CD14-positive monocyte (primary cell): ENCODE results near the gene WTIP. TPM values are rescaled to one million over a fixed set of nuclear protein-coding genes. Genes with fewer than 3 reads are reported as not detected.
"Not testable (repeated sequence)": the region's sequence is repeated elsewhere in the genome, so short reads cannot be mapped to it uniquely, and the experiment has no call there.

ENCODE experiments used
- DNase-seq, 3 donors: peaks; one replicate each; pipeline ENCODE4 v3.0.0-alpha.2; 2011 to 2022
- H2AFZ ChIP-seq: 2 replicates; pipeline ENCODE4 v1.6.0; 2012; ENCODE audit warnings: mild to moderate bottlenecking, low read depth, low read length, inconsistent platforms; ENCODE audit not compliant: insufficient read depth, poor library complexity, severe bottlenecking
- H3K27ac ChIP-seq, 2 donors: 1 replicate in 1 of 2; 2 replicates in 1 of 2; pipeline ENCODE4 v1.5.1; 2012 to 2013; ENCODE audit warnings: low read length in 2 of 2, control low read depth in 1 of 2, inconsistent platforms in 1 of 2, low read depth in 1 of 2, mild to moderate bottlenecking in 1 of 2
- H3K27me3 ChIP-seq, 2 donors: one replicate each; pipeline versions ENCODE4 v1.6.0 to v1.6.1; 2011 to 2013; ENCODE audit warnings: low read length in 2 of 2; ENCODE audit not compliant: control insufficient read depth in 2 of 2, insufficient read depth in 2 of 2
- H3K36me3 ChIP-seq, 2 donors: replicated peaks in 1 of 2; 1 replicate in 1 of 2; 2 replicates in 1 of 2; pipeline versions ENCODE4 v1.5.1 to v1.6.1; 2012 to 2013; ENCODE audit warnings: low read length in 2 of 2, control low read depth in 1 of 2, inconsistent platforms in 1 of 2, mild to moderate bottlenecking in 1 of 2; ENCODE audit not compliant: insufficient read depth in 2 of 2, control insufficient read depth in 1 of 2
- H3K4me1 ChIP-seq, 2 donors: 1 replicate in 1 of 2; 2 replicates in 1 of 2; pipeline versions ENCODE4 v1.5.1 to v1.6.1; 2012 to 2013; ENCODE audit warnings: low read length in 2 of 2, control low read depth in 1 of 2, inconsistent platforms in 1 of 2, mild to moderate bottlenecking in 1 of 2, moderate library complexity in 1 of 2; ENCODE audit not compliant: insufficient read depth in 2 of 2, control insufficient read depth in 1 of 2
- H3K4me2 ChIP-seq: replicated peaks from 2 replicates; pipeline ENCODE3; 2012; ENCODE audit warnings: low read length, moderate library complexity, mild to moderate bottlenecking; ENCODE audit not compliant: poor library complexity, severe bottlenecking; ENCODE audit errors: extremely low read depth
- H3K4me3 ChIP-seq, 3 experiments: fragments of 200-600 bp in 1 of 3; sonication (generic) in 1 of 3; replicated peaks in 1 of 3; 1 replicate in 2 of 3; 2 replicates in 1 of 3; pipeline ENCODE4 v1.5.1; 2011 to 2013; ENCODE audit warnings: low read length in 3 of 3, mild to moderate bottlenecking in 3 of 3, control low read depth in 2 of 3, low read depth in 2 of 3, inconsistent platforms in 1 of 3, moderate library complexity in 1 of 3
- H3K79me2 ChIP-seq: 2 replicates; pipeline ENCODE4 v1.6.0; 2012; ENCODE audit warnings: mild to moderate bottlenecking, control low read depth, inconsistent platforms, low read length, moderate library complexity; ENCODE audit not compliant: insufficient read depth
- H3K9ac ChIP-seq: 2 replicates; pipeline ENCODE4 v1.6.0; 2017; ENCODE audit warnings: low read length, mild to moderate bottlenecking; ENCODE audit not compliant: insufficient read depth, poor library complexity, severe bottlenecking
- H3K9me3 ChIP-seq, 2 donors: replicated peaks in 1 of 2; 1 replicate in 1 of 2; 2 replicates in 1 of 2; pipeline versions ENCODE4 v1.5.1 to v1.6.1; 2012 to 2013; ENCODE audit warnings: low read length in 2 of 2, control low read depth in 1 of 2; ENCODE audit not compliant: control insufficient read depth in 1 of 2, insufficient read depth in 1 of 2
- H4K20me1 ChIP-seq: 2 replicates; pipeline ENCODE4 v1.6.0; 2012; ENCODE audit warnings: mild to moderate bottlenecking, low read length, control low read depth, moderate library complexity; ENCODE audit not compliant: insufficient read depth
- H3K27ac Mint-ChIP-seq, 7 donors: one replicate each; pipeline ENCODE4 v1.8.0; 2020; ENCODE audit warnings: mild to moderate bottlenecking in 7 of 7, mixed read lengths in 7 of 7, moderate library complexity in 6 of 7, inconsistent platforms in 2 of 7
- H3K27me3 Mint-ChIP-seq, 3 donors: one replicate each; pipeline ENCODE4 v1.8.0; 2021 to 2022; ENCODE audit warnings: low read depth in 3 of 3, mild to moderate bottlenecking in 3 of 3, mixed read lengths in 3 of 3, moderate library complexity in 3 of 3, inconsistent platforms in 1 of 3
- H3K36me3 Mint-ChIP-seq, 2 donors: one replicate each; pipeline ENCODE4 v1.8.0; 2020; ENCODE audit warnings: mixed read lengths in 2 of 2, inconsistent platforms in 1 of 2, mild to moderate bottlenecking in 1 of 2
- H3K4me1 Mint-ChIP-seq: one replicate; pipeline ENCODE4 v1.8.0; 2020; ENCODE audit warnings: mild to moderate bottlenecking, mixed read lengths
- H3K4me3 Mint-ChIP-seq, 2 donors: one replicate each; pipeline ENCODE4 v1.8.0; 2020; ENCODE audit warnings: mild to moderate bottlenecking in 2 of 2, mixed read lengths in 2 of 2, moderate library complexity in 1 of 2
- H3K9me3 Mint-ChIP-seq, 7 donors: one replicate each; pipeline ENCODE4 v1.8.0; 2020 to 2022; ENCODE audit warnings: mixed read lengths in 7 of 7, mild to moderate bottlenecking in 6 of 7, moderate library complexity in 6 of 7, inconsistent platforms in 2 of 7
- WGBS: methylation state at CpG from one replicate; pipeline ENCODE4 v1.1.5; 2013; ENCODE audit warnings: missing lambda C conversion rate; ENCODE audit not compliant: insufficient coverage; 5-methylcytosine and 5-hydroxymethylcytosine counted together
- intact Hi-C, 2 donors: fragments of 100-400 bp; cut with micrococcal nuclease; formaldehyde crosslinking; loops; one replicate each; pipeline versions ENCODE4 v1.15.0 to v1.15.1; 2023
- polyA plus RNA-seq, 3 donors: library from polyadenylated mRNA; depleted of rRNA in 1 of 3; unstranded in 2 of 3; stranded (reverse) in 1 of 3; fragments of 300-500 nt in 2 of 3; fragments of >200 nt in 1 of 3; fragmentation: Illumina TruSeq in 2 of 3; gene quantifications; 1 replicate in 2 of 3; 2 replicates in 1 of 3; pipeline ENCODE4 v1.2.3, GENCODE V29; 2012 to 2021
- TF ChIP-seq, protein P1 (sequence below): fragments of 200-600 bp; IDR thresholded peaks from one replicate; pipeline ENCODE4 v1.8.0; 2022; ENCODE audit warnings: antibody characterized with exemption, mild to moderate bottlenecking

The WTIP gene
- polyA plus RNA-seq, 3 donors = 0.11 TPM; not detected in 2

DNA sequence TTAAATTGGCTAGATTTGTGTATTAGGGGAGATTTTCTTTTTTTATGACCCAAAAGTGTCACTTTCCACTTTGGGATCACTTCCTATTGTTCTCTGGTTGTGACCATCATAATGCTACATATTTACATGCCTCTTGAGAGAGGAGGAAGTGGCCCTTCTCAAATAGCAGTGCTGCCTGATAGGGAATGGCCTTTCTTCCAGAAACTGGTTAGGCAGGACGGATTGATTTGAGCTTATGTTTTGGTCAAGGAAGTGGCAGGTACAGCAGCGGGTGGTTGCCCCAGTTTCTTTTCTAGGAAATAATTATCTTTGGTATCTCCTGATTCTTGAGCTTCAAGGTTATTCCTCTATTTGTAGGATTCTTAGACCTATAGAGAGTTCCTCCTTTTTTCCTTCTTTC lies 21.9 kb upstream of the WTIP start:
- H3K9me3 ChIP-seq = no peaks in the 10 kb centered on the region
- H3K4me1 ChIP-seq = no peaks in the 10 kb centered on the region
- H3K4me2 ChIP-seq = no peak overlapping the region
- Mint-ChIP-seq H3K4me3 (no peak overlapping the region), H3K4me1 (no peaks in the 10 kb centered on the region), H3K9me3 (no peaks in the 10 kb centered on the region), H3K36me3 (peaks cover 77 to 94% of the 10 kb centered on the region in 2 donors), H3K27ac (peak overlapping the region in 1 of 7 donors; percentile 21), H3K27me3 (no peaks in the 10 kb centered on the region)
- intact Hi-C loops = no loop called here
- no peak for DNase-seq
- H3K4me3 ChIP-seq = no peak overlapping the region
- no peaks in the 10 kb centered on the region for H3K27me3 ChIP-seq
- H2AFZ ChIP-seq = no peak overlapping the region
- no peaks in the 10 kb centered on the region for H4K20me1 ChIP-seq
- TF ChIP-seq, protein P1, sequence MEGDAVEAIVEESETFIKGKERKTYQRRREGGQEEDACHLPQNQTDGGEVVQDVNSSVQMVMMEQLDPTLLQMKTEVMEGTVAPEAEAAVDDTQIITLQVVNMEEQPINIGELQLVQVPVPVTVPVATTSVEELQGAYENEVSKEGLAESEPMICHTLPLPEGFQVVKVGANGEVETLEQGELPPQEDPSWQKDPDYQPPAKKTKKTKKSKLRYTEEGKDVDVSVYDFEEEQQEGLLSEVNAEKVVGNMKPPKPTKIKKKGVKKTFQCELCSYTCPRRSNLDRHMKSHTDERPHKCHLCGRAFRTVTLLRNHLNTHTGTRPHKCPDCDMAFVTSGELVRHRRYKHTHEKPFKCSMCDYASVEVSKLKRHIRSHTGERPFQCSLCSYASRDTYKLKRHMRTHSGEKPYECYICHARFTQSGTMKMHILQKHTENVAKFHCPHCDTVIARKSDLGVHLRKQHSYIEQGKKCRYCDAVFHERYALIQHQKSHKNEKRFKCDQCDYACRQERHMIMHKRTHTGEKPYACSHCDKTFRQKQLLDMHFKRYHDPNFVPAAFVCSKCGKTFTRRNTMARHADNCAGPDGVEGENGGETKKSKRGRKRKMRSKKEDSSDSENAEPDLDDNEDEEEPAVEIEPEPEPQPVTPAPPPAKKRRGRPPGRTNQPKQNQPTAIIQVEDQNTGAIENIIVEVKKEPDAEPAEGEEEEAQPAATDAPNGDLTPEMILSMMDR = no peak
- H3K79me2 ChIP-seq = peaks cover 5% of the 10 kb centered on the region
- no peak overlapping the region for H3K9ac ChIP-seq
- WGBS = no CpG with 5 or more reads among the region's 2 CpGs
- peaks cover 86 to 96% of the 10 kb centered on the region in 2 donors for H3K36me3 ChIP-seq
- no peak overlapping the region for H3K27ac ChIP-seq

DNA sequence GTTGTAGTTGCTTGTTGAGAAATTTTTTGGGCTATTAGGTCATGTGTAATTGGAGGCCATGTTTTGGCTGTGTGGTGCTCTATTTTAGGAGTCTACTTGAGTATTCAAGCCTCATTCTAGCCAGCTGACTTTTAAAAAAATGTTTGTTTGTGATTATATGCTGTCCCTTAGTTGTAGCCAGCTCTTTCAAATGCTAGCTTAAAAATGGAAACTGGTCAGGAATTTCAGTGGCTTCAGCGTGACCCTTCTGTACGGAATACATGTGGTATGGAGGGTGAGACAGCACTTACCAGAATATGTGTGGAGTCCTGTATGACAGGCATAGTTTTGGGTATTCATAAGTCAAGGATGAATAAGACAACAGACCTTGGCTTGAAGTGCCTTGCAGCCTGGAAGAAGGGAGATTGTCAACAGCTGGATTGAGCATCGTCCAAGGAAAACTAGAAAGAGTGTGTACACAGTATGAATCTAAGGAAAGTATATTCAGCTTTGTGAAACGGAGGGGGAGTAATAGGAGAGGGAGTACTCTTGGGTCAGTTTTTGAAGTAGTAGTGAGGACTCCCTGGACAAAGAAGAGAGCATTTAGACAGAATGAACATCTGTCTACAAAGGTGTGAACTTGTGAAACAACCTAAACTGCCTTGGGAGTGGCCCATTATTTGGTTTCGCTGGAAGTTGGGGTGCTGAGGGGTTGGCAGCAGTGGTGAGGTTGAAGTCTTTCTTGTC lies 20.0 kb upstream of the WTIP start:
- no peaks in the 10 kb centered on the region for H3K27me3 ChIP-seq
- no peaks in the 10 kb centered on the region for H3K27me3 Mint-ChIP-seq
- peaks cover 90 to 97% of the 10 kb centered on the region in 2 donors for H3K36me3 ChIP-seq
- H3K36me3 Mint-ChIP-seq = peaks cover 87 to 94% of the 10 kb centered on the region in 2 donors
- DNase-seq = no peak
- no peak overlapping the region for H2AFZ ChIP-seq
- H3K4me2 ChIP-seq = no peak overlapping the region
- H3K4me3 ChIP-seq = no peak overlapping the region
- H3K4me1 ChIP-seq = no peaks in the 10 kb centered on the region
- H3K9ac ChIP-seq = no peak overlapping the region
- H3K27ac Mint-ChIP-seq = no peak overlapping the region
- intact Hi-C loops = no loop called here
- no peaks in the 10 kb centered on the region for H4K20me1 ChIP-seq
- no peaks in the 10 kb centered on the region for H3K9me3 Mint-ChIP-seq
- no peak overlapping the region for H3K27ac ChIP-seq
- no peaks in the 10 kb centered on the region for H3K9me3 ChIP-seq
- peaks cover 5% of the 10 kb centered on the region for H3K79me2 ChIP-seq
- no peak overlapping the region for H3K4me3 Mint-ChIP-seq
- TF ChIP-seq, protein P1 = no peak
- WGBS = 100% methylated on average over 4 of the region's 5 CpGs
- no peaks in the 10 kb centered on the region for H3K4me1 Mint-ChIP-seq

DNA sequence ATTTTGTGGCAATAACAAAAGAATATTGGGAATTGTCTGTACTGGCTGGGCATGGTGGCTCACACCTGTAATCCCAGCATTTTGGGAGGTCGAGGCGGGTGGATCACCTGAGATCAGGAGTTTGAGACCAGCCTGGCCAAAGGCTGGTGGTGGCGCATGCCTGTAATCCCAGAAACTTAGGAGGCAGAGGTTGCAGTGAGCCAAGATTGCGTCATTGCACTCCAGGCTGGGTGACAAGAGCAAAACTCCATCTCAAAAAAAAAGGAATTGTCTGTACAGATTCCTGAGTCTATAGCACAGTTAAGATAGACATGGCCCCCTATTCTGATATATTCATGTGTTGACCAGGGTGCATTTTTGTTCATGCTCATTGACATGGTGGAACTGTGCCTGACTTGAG lies 16.8 kb upstream of the WTIP start:
- peaks cover 86 to 97% of the 10 kb centered on the region in 2 donors for H3K36me3 Mint-ChIP-seq
- intact Hi-C loops, H3K9ac ChIP-seq, H3K27ac ChIP-seq, H3K4me1 ChIP-seq, DNase-seq, H3K4me1 Mint-ChIP-seq, H3K9me3 ChIP-seq, H4K20me1 ChIP-seq, H3K4me3 Mint-ChIP-seq, H3K4me2 ChIP-seq, H3K27me3 ChIP-seq, H3K79me2 ChIP-seq, H2AFZ ChIP-seq, H3K9me3 Mint-ChIP-seq, H3K27me3 Mint-ChIP-seq, H3K4me3 ChIP-seq, H3K27ac Mint-ChIP-seq: not testable (repeated sequence)
- peaks cover 95 to 100% of the 10 kb centered on the region in 2 donors for H3K36me3 ChIP-seq
- WGBS = 100% methylated on average over 3 of the region's 4 CpGs
